H9 (cell line): Measurements from ENCODE around the gene SSNA1. TPM values are rescaled to one million over a fixed set of nuclear protein-coding genes. Genes with fewer than 3 reads are reported as not detected.

ENCODE experiments used
- DNase-seq: peaks from one replicate; pipeline ENCODE4 v3.0.0-alpha.2; 2017
- H2AFZ ChIP-seq: one replicate; pipeline ENCODE4 v1.6.1; 2013; ENCODE audit warnings: mild to moderate bottlenecking, low read length, control low read depth, moderate library complexity
- H2AK5ac ChIP-seq: 2 replicates; pipeline ENCODE4 v1.6.1; 2013; ENCODE audit warnings: low read length, control low read depth, mixed read lengths; ENCODE audit not compliant: insufficient read length
- H2BK120ac ChIP-seq: one replicate; pipeline ENCODE4 v1.6.1; 2013; ENCODE audit warnings: low read depth, mild to moderate bottlenecking, low read length, control low read depth, inconsistent platforms; ENCODE audit not compliant: poor library complexity, severe bottlenecking
- H2BK12ac ChIP-seq: 2 replicates; pipeline ENCODE4 v1.6.1; 2013; ENCODE audit warnings: low read length, control low read depth, mixed read lengths, low read depth; ENCODE audit not compliant: insufficient read length
- H2BK15ac ChIP-seq: 2 replicates; pipeline ENCODE4 v1.6.1; 2013; ENCODE audit warnings: low read depth, low read length, control low read depth
- H2BK20ac ChIP-seq: one replicate; pipeline ENCODE4 v1.6.1; 2013; ENCODE audit warnings: low read depth, mild to moderate bottlenecking, low read length, control low read depth, inconsistent platforms; ENCODE audit not compliant: poor library complexity, severe bottlenecking
- H2BK5ac ChIP-seq: 2 replicates; pipeline ENCODE4 v1.6.1; 2013; ENCODE audit warnings: low read length, control low read depth, mixed read lengths; ENCODE audit not compliant: insufficient read length
- H3K14ac ChIP-seq: 2 replicates; pipeline ENCODE4 v1.6.1; 2013; ENCODE audit warnings: low read length, control low read depth; ENCODE audit not compliant: insufficient read depth
- H3K18ac ChIP-seq: 2 replicates; pipeline ENCODE4 v1.6.1; 2013; ENCODE audit warnings: low read depth, mild to moderate bottlenecking, mixed read lengths, low read length, control low read depth; ENCODE audit not compliant: insufficient read length
- H3K23ac ChIP-seq: 2 replicates; pipeline ENCODE4 v1.6.1; 2013; ENCODE audit warnings: low read length, control low read depth, mixed read lengths, low read depth; ENCODE audit not compliant: insufficient read length
- H3K23me2 ChIP-seq: 2 replicates; pipeline ENCODE4 v1.6.1; 2013; ENCODE audit warnings: low read depth, mild to moderate bottlenecking, mixed read lengths, low read length, control low read depth; ENCODE audit not compliant: insufficient read length, poor library complexity, severe bottlenecking
- H3K27ac ChIP-seq: 2 replicates; pipeline ENCODE4 v1.5.1; 2013; ENCODE audit warnings: low read length, control low read depth, mixed read lengths, low read depth; ENCODE audit not compliant: insufficient read length
- H3K27me3 ChIP-seq: 2 replicates; pipeline ENCODE4 v1.6.1; 2013; ENCODE audit warnings: low read length, control low read depth, inconsistent platforms; ENCODE audit not compliant: insufficient read depth
- H3K4ac ChIP-seq: 2 replicates; pipeline ENCODE4 v1.6.1; 2013; ENCODE audit warnings: low read depth, mild to moderate bottlenecking, control low read depth, inconsistent platforms, low read length, moderate library complexity
- H3K4me1 ChIP-seq: 2 replicates; pipeline ENCODE4 v1.6.1; 2013; ENCODE audit warnings: low read length, control low read depth, inconsistent platforms; ENCODE audit not compliant: insufficient read depth
- H3K4me2 ChIP-seq: 2 replicates; pipeline ENCODE4 v1.6.1; 2013; ENCODE audit warnings: low read length, control low read depth, mixed read lengths; ENCODE audit not compliant: insufficient read length, insufficient read depth
- H3K56ac ChIP-seq: 2 replicates; pipeline ENCODE4 v1.6.1; 2013; ENCODE audit warnings: low read depth, mild to moderate bottlenecking, mixed read lengths, low read length, control low read depth; ENCODE audit not compliant: insufficient read length
- H3K79me1 ChIP-seq: 2 replicates; pipeline ENCODE4 v1.6.1; 2013; ENCODE audit warnings: low read depth, mild to moderate bottlenecking, moderate library complexity, low read length, control low read depth, inconsistent platforms; ENCODE audit not compliant: insufficient read depth, poor library complexity, severe bottlenecking
- H3K79me2 ChIP-seq: 2 replicates; pipeline ENCODE4 v1.6.1; 2013; ENCODE audit warnings: low read length, control low read depth, inconsistent platforms; ENCODE audit not compliant: insufficient read depth
- H3K9ac ChIP-seq: 2 replicates; pipeline ENCODE4 v1.6.1; 2013; ENCODE audit warnings: low read length, control low read depth, mixed read lengths; ENCODE audit not compliant: insufficient read length; ENCODE audit errors: extremely low read depth
- H3K9me3 ChIP-seq: one replicate; pipeline ENCODE4 v1.6.1; 2013; ENCODE audit warnings: low read depth, low read length, inconsistent platforms; ENCODE audit not compliant: control insufficient read depth
- H3T11ph ChIP-seq: one replicate; pipeline ENCODE4 v1.6.1; 2013; ENCODE audit warnings: mild to moderate bottlenecking, low read length, control low read depth, inconsistent platforms
- H4K20me1 ChIP-seq: one replicate; pipeline ENCODE4 v1.6.1; 2013; ENCODE audit not compliant: control insufficient read depth, insufficient read length, insufficient read depth
- H4K5ac ChIP-seq: 2 replicates; pipeline ENCODE4 v1.6.1; 2013; ENCODE audit warnings: low read depth, mild to moderate bottlenecking, mixed read lengths, low read length, control low read depth; ENCODE audit not compliant: insufficient read length
- H4K8ac ChIP-seq: replicated peaks from 2 replicates; pipeline ENCODE4 v1.6.1; 2013; ENCODE audit warnings: low read length, control low read depth, mixed read lengths, low read depth; ENCODE audit not compliant: insufficient read length
- H4K91ac ChIP-seq: 2 replicates; pipeline ENCODE4 v1.6.1; 2013; ENCODE audit warnings: low read depth, mild to moderate bottlenecking, moderate library complexity, mixed read lengths, low read length, control low read depth; ENCODE audit not compliant: insufficient read length
- H3K27ac Mint-ChIP-seq, 3 experiments: 2 replicates in 2 of 3; 3 replicates in 1 of 3; pipeline ENCODE4 v1.8.0; 2020 to 2021; ENCODE audit warnings: mixed read lengths in 3 of 3, mild to moderate bottlenecking in 1 of 3, moderate library complexity in 1 of 3
- H3K27me3 Mint-ChIP-seq: 2 replicates; pipeline ENCODE4 v1.8.0; 2021; ENCODE audit warnings: low read depth, mild to moderate bottlenecking, moderate library complexity, mixed read lengths
- H3K36me3 Mint-ChIP-seq, 3 experiments: 2 replicates in 2 of 3; 3 replicates in 1 of 3; pipeline ENCODE4 v1.8.0; 2020 to 2021; ENCODE audit warnings: low read depth in 3 of 3, mixed read lengths in 3 of 3; ENCODE audit not compliant: insufficient read depth in 1 of 3
- H3K4me1 Mint-ChIP-seq, 2 experiments: 2 replicates each; pipeline ENCODE4 v1.8.0; 2020; ENCODE audit warnings: mixed read lengths in 2 of 2
- H3K4me3 Mint-ChIP-seq, 2 experiments: 2 replicates in 1 of 2; 3 replicates in 1 of 2; pipeline ENCODE4 v1.8.0; 2020 to 2021; ENCODE audit warnings: mild to moderate bottlenecking in 2 of 2, mixed read lengths in 2 of 2, moderate library complexity in 1 of 2
- H3K9me3 Mint-ChIP-seq, 2 experiments: 2 replicates in 1 of 2; 3 replicates in 1 of 2; pipeline ENCODE4 v1.8.0; 2020; ENCODE audit warnings: mild to moderate bottlenecking in 2 of 2, mixed read lengths in 2 of 2, moderate library complexity in 1 of 2
- WGBS: extraction: QIAGEN DNeasy Blood & Tissue Kit; methylation state at CpG from one replicate; pipeline ENCODE4 v1.1.7; 2013; ENCODE audit warnings: missing lambda C conversion rate, low lambda C conversion rate, mixed read lengths; ENCODE audit not compliant: insufficient read length; ENCODE audit errors: extremely low coverage; 5-methylcytosine and 5-hydroxymethylcytosine counted together
- total RNA-seq: library from RNA; stranded (reverse); gene quantifications from 2 replicates; pipeline ENCODE4 v1.2.1, GENCODE V29; 2021
- TF ChIP-seq, protein P1 (sequence below): fragments of 200-600 bp; sonication (generic); conservative IDR thresholded peaks from 3 replicates; pipeline ENCODE4 v1.8.0; 2021; ENCODE audit warnings: antibody characterized with exemption, mild to moderate bottlenecking

Gene SSNA1
- total RNA-seq, 1 experiment from 2014 or later, result 69.2 TPM

DNA sequence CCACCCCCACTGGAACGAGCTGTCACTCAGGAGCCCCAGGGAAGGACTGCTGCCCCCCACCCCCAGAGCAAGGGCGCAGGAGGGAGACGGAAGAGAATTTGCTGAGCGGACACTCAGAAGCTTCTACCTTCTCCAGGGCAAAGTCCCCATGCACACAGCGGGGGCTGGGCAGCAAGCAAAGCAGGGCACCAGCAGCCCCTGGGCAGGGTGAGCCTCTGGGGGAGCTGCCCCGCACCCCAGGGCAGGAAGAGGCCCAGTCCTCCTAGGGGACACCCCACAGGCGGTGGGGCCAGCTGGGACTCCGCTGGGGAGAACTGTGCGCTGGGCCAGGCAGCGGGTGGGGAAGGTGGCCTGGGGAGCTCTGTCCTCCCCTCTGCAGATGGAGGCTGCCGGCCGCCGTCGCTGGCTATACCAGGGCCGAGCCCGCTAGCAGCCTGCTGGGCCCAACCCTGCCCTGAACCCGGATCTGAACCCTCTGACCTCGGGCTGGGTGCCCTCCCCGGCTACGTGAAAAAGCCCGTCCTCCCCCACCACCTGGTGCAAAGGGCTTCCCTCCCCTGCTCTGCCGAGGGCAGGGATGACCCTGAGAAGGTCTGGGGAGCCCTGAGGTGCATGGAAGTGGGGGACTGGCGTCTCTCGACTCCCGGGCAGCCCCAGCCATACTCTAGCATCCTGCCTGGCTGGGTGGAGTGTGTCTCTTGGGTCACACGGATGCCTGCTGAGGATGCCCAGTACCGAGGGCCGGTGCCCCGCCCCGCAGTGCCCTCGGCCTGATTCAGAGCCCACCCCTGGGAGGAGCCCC, 41.6 kb downstream of the SSNA1 start:
- no peak overlapping the region for H2BK20ac ChIP-seq
- H3K56ac ChIP-seq, result no peak overlapping the region
- H2BK120ac ChIP-seq, result no peak overlapping the region
- H4K20me1 ChIP-seq, result no peaks in the 10 kb centered on the region
- peaks cover 4% of the 10 kb centered on the region for H3K23me2 ChIP-seq
- H3K4me1 ChIP-seq, result no peaks in the 10 kb centered on the region
- H3K27me3 ChIP-seq, result no peaks in the 10 kb centered on the region
- no peak overlapping the region for H3K18ac ChIP-seq
- no peak overlapping the region for H3K4me3 Mint-ChIP-seq
- H2BK15ac ChIP-seq, result no peak overlapping the region
- no peak overlapping the region for H3T11ph ChIP-seq
- H3K4ac ChIP-seq, result no peak overlapping the region
- WGBS, result no CpG with 5 or more reads among the region's 31 CpGs
- no peaks in the 10 kb centered on the region for H3K9me3 Mint-ChIP-seq
- H2BK5ac ChIP-seq, result no peak overlapping the region
- H3K14ac ChIP-seq, result no peak overlapping the region
- H3K23ac ChIP-seq, result no peak overlapping the region
- H4K91ac ChIP-seq, result no peak overlapping the region
- no peak overlapping the region for H3K27ac ChIP-seq
- H4K5ac ChIP-seq, result no peak overlapping the region
- no peaks in the 10 kb centered on the region for H3K36me3 Mint-ChIP-seq
- no peak overlapping the region for H2AFZ ChIP-seq
- no peaks in the 10 kb centered on the region for H3K9me3 ChIP-seq
- TF ChIP-seq, protein P1, sequence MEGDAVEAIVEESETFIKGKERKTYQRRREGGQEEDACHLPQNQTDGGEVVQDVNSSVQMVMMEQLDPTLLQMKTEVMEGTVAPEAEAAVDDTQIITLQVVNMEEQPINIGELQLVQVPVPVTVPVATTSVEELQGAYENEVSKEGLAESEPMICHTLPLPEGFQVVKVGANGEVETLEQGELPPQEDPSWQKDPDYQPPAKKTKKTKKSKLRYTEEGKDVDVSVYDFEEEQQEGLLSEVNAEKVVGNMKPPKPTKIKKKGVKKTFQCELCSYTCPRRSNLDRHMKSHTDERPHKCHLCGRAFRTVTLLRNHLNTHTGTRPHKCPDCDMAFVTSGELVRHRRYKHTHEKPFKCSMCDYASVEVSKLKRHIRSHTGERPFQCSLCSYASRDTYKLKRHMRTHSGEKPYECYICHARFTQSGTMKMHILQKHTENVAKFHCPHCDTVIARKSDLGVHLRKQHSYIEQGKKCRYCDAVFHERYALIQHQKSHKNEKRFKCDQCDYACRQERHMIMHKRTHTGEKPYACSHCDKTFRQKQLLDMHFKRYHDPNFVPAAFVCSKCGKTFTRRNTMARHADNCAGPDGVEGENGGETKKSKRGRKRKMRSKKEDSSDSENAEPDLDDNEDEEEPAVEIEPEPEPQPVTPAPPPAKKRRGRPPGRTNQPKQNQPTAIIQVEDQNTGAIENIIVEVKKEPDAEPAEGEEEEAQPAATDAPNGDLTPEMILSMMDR, result no peak
- H4K8ac ChIP-seq, result no peak overlapping the region
- no peak overlapping the region for H2BK12ac ChIP-seq
- peaks cover 3 to 7% of the 10 kb centered on the region in 2 experiments for H3K4me1 Mint-ChIP-seq
- H3K9ac ChIP-seq, result no peak overlapping the region
- H3K79me2 ChIP-seq, result no peaks in the 10 kb centered on the region
- H3K79me1 ChIP-seq, result no peaks in the 10 kb centered on the region
- no peak overlapping the region for H3K4me2 ChIP-seq
- H2AK5ac ChIP-seq, result no peak overlapping the region
- H3K27me3 Mint-ChIP-seq, result peaks cover 5% of the 10 kb centered on the region
- no peak overlapping the region for H3K27ac Mint-ChIP-seq
- DNase-seq, result no peak
